ENCODE results near the gene COMT.

The COMT gene

DNA sequence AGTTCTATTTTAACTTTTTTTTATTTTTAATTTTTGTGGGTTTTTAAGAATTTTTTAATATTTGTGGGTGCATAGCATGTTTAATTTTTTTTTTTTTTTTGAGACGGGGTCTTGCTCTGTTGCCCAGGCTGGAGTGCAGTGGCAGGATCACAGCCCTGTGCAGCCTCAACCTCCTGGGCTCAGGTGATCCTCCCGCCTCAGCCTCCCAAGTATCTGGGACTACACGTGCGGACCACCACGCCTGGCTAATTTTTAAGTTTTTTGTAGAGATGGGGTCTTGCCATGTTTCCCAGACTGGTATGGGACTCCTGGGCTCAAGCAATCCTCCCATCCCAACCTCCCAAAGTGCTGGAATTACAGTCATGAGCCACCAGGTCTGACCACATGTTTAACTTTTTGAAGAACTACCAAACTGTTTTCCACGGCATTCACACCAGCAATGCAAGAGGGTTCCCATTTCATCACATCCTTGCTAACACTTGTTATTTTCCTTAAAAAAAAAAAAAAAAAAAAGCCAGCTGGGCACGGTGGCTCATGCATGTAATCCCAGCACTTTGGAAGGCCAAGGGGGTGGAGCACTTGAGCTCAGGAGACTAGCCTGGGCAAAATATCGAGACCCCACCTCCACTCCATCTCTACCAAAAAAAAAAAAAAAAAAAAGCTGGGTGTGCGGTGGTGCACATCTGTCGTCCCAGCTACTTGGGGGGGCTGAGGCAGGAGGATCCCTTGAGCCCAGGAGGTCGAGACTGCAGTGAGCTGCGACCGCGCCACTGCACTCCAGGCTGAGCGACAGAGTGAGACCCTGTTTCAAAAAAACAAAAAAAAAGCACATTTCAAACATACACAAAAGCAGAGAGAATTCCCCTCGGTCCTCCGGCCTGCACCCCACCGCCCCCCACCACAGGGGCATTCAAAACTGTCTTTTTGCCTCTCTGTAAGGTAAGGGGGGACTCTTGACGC, 16.8 kb downstream of the COMT start:
- no peak for DNase-seq (ENCODE audit: low spot score)

- DNase-seq (ENCODE audit: low spot score) = no peak
Measured at GRCh38 chr22:19959043-19959586, 17.5 kb downstream of the COMT start.

DNA sequence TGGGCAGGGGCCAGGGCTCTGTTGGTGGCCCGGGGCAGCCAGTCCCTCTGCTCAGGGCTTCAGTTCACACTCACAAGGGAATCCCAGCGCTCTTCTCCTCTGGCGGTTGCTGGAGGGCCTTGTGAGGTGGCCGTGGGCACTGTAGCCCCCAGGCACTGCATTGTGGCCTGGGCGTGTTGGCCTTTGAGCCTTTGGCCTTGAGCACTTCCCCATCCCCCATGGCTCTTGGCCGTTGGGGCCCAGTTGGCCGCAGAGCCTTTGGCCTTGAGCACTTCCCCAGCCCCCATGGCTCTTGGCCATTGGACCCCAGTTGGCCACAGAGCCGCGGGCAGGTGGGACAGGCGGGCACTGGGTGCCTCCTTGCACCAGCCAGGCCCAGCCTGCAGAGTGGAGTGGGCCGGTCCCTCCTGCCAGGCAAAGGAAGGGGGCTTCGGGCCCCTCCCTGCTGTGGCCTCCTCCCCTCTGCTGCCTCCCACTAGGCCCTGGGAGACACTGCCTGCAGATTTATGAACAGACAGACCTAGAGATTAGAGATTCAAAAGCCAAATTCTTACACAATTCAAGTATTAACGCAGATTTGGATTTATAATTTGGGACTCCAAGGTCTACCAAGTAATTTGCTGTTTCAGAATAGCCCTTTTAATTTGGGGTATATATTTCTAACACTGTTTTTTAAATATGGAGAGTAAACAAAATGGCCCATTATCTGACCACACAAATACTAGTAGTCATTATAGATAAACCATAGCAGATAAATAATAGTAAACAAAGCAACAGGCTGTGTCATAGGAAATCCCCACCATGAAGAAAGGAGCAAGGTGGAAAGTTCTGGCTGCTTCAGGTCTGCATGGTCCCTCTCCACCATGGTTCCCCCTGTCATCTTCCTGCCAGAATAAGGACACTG, 18.3 kb downstream of the COMT start:
- DNase-seq (ENCODE audit: low spot score) = no peak

- no peak for DNase-seq (ENCODE audit: low spot score)
Measured at GRCh38 chr22:19960491-19961200, 19.1 kb downstream of the COMT start.

DNA sequence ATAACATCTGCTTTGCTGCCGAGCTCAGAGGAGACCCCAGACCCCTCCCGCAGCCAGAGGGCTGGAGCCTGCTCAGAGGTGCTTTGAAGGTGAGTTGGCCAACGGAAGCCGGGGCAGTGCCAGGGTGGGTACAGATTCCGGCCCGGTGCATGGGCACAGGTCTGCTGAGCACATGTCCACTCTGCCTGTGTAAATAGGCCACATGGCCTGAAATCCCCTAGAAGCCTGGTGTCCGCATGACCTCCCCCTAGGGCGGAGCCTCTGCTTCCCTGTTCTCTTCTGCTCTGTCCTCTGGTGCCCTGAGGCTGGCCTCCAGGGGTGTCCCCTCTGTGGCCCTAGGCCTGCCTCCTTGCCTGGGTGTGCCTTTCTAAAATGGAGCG, 19.6 kb downstream of the COMT start:
- no peak for DNase-seq (ENCODE audit: low spot score)

GRCh38 chr22:19961868-19962245, 20.3 kb downstream of the COMT start:
- no peak for DNase-seq (ENCODE audit: low spot score)

- DNase-seq (ENCODE audit: low spot score) = peak; percentile 37
Measured at GRCh38 chr22:19962246-19962908, 20.8 kb downstream of the COMT start.

DNA sequence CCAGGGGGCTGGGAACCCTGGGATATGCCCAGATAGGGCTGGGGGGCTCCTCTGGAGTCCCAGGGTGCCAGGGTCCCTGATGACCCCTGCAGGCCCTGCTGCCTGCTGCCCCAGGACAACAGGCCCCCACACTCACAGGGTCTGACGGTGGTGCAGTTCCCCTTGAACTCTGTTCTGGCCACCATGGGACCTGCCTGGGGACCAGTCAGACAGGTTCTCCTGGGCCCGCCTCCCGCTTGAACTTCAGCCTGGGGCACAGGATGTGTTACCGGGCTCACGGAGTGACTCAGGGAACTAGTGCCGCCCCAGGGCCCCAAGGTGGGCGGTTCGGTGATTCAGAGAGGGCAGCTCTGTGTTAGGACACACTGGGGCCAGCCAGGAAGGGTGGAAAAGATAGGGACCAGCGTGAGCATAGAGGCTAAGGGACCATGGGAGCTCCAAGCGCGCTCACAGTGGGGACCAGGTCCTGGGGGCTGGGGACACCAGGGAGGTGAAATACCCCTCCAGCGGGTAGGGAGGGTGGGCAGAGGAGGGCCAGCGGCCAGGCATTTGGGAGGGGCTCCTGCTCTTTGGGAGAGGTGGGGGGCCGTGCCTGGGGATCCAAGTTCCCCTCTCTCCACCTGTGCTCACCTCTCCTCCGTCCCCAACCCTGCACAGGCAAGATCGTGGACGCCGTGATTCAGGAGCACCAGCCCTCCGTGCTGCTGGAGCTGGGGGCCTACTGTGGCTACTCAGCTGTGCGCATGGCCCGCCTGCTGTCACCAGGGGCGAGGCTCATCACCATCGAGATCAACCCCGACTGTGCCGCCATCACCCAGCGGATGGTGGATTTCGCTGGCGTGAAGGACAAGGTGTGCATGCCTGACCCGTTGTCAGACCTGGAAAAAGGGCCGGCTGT, 21.6 kb downstream of the COMT start:
- no peak for DNase-seq (ENCODE audit: low spot score)

DNA sequence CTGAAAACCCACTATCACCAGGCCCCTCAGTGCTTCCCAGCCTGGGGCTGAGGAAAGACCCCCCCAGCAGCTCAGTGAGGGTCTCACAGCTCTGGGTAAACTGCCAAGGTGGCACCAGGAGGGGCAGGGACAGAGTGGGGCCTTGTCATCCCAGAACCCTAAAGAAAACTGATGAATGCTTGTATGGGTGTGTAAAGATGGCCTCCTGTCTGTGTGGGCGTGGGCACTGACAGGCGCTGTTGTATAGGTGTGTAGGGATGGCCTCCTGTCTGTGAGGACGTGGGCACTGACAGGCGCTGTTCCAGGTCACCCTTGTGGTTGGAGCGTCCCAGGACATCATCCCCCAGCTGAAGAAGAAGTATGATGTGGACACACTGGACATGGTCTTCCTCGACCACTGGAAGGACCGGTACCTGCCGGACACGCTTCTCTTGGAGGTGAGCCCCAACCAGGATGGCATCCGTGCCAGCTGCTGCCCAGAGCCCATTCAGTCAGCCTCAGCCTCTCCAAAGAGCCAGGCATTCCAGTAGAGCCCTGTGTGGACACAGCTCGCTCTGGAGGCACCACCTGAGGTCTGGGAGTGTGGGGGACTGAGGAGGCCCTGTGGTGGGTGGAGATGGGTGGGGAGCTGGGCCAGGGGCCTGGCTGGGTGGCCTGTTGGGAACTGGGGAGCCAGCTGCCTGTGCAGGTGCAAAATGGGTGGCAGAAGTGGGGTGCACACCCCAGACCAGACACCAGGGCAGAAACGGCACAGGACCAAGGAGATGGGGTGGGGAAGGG, 22.5 kb downstream of the COMT start:
- DNase-seq (ENCODE audit: low spot score) = no peak

- DNase-seq (ENCODE audit: low spot score) = no peak
Measured at GRCh38 chr22:19964701-19965386, 23.3 kb downstream of the COMT start.

DNA sequence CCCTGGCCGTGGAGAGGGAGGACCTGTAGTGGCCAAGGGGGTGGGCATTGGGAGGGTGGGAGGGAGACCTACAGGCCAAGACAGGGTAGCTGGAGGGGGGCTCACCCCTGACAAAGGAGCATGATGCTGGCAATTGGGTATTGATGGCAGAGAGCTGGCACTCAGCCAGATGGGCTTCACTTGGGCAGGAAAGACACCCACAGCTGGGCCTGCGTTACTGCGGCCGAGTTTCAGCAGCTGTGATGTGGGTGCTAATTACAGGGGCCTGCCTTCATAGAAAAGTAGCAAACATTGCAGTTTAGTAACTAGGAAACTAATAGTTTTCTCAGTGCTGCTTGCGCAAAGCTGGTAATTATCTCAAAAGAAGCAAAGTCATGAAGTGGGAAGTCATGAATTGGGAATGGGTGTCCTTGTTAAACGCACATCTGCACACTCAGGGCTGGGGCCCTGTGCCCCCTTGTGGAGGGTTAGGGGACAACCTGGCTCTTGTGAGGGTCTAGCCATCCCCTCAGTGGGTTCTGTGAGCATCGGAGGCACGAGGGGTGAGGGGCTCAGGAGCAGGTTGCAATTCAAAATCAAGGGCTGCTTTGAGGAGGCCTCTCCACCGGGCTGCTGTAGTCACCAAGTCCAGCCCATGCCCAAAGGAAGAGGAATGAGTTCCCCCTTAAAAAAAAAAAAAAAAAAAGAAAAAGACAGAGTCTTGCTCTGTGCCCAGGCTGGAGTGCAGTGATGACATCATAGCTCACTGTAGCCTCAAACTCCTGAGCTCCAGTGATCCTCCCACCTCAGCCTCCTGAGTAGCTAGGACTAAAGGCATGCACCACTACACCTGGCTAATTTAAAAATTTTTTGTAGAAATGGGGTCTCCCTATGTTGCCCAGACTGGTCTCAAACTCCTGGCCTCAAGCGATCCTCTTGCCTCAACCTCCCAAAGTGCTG, 24.5 kb downstream of the COMT start:
- DNase-seq (ENCODE audit: low spot score) = no peak

DNA sequence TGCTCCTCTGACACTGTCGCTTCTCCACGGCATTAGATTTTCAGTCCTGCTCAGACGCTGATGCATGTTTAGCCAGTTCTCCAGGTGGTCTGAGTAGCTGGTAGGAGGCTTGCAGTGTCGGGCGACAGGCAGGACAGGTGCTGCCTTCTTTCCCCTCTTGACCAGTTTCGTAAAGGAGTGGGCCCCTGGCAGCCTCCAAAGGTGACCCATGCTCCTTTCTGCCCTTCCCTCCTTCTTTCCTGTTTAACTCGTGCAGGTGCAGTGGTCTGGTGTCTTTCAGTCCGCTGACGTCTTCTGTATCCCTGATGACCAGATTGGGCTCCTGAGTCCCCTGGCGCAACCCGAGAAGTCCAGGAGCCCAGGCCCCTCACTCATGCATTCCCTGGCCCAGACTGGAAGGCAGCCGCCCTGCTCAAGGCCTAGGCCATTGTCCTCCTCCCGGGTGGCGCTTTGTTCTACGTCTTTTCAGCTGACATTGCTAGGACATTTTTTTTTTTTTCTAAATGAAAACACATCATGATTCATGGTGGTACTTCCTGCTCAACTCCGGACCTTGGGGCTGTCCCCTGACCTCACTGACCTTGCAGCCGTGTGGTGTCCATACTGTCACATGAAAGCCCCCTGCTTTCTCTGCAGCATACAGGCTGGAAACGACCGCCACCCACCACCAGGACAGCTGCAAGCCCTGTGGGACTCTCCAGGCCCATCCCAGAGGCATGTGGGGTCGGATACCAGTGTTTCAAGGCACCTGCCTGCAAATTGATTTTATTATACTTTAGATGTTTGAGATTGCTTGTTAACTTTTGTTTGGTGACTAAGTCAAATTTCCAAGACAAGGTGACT, 25.6 kb downstream of the COMT start:
- DNase-seq (ENCODE audit: low spot score) = no peak

DNA sequence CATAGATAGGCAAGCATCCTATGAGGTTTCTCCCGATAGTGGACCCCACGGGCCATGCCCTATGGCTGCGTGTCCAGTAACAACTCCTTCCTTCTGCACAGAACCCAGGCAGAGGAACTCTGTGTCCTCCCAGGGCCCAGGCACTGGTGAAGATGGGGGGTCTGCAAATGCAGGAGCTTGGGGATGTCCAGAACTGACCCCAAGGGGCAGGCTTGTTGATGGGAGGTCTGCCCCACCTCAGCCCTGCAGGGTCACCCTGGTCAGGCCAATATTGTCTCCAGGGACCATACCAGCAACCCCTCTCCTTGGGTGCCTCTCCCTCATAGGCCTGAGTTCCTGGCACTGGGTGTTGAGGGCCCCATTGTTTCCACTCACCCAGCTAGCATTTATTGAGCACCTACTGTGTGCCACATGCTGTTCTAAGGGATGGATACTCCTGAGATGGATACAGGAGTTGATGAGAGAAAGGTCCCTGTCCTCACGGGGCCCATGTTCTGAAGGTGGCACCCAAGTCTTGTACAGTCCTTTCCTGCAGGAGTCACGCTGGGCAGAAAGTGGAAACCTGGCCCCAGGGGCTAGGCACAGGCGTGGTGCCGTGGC, 26.4 kb downstream of the COMT start:
- no peak for DNase-seq (ENCODE audit: low spot score)

- DNase-seq (ENCODE audit: low spot score) = no peak
Measured at GRCh38 chr22:19968450-19968891, 26.9 kb downstream of the COMT start.

DNA sequence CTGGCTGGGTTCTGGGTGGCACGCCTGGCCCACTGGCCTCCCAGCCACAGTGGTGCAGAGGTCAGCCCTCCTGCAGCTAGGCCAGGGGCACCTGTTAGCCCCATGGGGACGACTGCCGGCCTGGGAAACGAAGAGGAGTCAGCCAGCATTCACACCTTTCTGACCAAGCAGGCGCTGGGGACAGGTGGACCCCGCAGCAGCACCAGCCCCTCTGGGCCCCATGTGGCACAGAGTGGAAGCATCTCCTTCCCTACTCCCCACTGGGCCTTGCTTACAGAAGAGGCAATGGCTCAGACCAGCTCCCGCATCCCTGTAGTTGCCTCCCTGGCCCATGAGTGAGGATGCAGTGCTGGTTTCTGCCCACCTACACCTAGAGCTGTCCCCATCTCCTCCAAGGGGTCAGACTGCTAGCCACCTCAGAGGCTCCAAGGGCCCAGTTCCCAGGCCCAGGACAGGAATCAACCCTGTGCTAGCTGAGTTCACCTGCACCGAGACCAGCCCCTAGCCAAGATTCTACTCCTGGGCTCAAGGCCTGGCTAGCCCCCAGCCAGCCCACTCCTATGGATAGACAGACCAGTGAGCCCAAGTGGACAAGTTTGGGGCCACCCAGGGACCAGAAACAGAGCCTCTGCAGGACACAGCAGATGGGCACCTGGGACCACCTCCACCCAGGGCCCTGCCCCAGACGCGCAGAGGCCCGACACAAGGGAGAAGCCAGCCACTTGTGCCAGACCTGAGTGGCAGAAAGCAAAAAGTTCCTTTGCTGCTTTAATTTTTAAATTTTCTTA, 27.8 kb downstream of the COMT start:
- DNase-seq (ENCODE audit: low spot score) = no peak

GRCh38 chr22:19970031-19970478, 28.5 kb downstream of the COMT start:
- DNase-seq (ENCODE audit: low spot score) = no peak
